ENCODE measurements around the gene CETP.
"Not testable (repeated sequence)": the region's sequence is repeated elsewhere in the genome, so short reads cannot be mapped to it uniquely, and the experiment has no call there.

CETP gene

DNA sequence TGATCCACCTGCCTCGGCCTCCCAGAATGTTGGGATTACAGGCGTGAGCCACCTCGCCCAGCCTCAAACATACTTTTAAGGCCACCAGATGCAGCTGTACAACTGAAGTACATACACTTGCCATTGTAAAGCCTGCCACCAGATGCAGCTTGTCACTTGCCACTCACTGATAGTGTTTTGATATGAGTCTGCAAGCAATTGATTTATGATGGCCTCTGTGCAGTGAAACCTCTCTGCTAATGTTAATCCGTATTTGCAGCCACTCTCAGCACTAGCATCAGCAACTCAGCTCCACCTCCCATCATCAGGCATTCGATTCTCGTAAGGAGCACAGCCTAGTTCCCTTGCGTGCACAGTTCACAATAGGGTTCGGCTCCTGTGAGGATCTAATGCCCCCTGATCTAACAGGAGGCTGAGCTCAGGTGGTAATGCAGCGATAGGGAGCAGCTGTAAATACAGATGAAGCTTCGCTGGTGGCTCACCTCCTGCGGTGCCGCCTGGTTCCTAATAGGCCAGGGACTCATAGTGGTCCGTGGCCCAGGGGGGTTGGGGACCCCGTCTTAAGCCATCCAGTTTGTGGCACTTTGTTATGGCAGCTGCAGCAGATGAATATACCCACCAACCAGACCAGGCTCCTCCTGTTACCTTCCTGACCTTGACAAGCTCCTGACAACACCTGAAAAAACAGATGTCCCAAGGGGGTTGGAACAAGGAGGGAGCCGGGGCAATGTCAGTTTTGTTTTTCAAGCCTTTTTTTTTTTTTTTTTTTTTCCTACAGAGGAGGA is 31.1 kb upstream of the CETP start:
- no peak for DNase-seq (ENCODE audit: low read depth in 2 of 2)

DNA sequence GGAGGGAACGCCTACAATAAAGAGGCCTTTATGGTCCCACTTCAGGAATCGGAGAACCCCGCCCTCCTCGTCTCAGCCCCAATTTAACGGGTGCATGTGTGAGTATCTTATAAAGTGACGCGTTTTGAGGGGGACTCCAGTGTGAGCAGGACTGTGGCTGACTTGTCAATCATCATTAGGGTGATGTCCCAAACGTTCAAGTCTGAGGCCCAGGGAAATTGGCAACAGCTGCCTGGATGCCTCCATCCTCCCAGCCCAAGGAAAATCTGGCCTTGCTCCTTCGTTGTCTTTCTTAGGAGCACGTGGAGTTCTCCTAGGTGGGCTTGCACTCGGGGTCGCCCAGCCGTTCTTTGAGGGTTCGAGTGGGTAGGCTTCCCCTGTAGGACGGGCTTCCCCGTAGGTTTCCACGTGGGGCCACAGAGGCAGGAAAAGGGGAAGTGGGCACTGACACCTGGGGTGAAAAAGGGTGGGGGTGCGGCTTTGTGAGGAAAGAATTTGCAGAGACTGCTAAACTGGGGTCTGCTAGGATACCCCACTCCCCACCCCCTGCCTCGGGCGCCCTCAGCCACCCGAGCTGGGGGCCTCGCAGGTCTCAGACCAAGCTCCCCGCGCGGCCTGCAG is 30.4 kb upstream of the CETP start:
- DNase-seq (ENCODE audit: low read depth in 2 of 2) = no peak
- H3K4me3 ChIP-seq (replicated peaks in 1 of 2; ENCODE audit: low read depth in 2 of 2, low read length in 2 of 2) = peak overlapping the region; percentile 30 to 35
- TF ChIP-seq, protein P1, sequence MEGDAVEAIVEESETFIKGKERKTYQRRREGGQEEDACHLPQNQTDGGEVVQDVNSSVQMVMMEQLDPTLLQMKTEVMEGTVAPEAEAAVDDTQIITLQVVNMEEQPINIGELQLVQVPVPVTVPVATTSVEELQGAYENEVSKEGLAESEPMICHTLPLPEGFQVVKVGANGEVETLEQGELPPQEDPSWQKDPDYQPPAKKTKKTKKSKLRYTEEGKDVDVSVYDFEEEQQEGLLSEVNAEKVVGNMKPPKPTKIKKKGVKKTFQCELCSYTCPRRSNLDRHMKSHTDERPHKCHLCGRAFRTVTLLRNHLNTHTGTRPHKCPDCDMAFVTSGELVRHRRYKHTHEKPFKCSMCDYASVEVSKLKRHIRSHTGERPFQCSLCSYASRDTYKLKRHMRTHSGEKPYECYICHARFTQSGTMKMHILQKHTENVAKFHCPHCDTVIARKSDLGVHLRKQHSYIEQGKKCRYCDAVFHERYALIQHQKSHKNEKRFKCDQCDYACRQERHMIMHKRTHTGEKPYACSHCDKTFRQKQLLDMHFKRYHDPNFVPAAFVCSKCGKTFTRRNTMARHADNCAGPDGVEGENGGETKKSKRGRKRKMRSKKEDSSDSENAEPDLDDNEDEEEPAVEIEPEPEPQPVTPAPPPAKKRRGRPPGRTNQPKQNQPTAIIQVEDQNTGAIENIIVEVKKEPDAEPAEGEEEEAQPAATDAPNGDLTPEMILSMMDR (IDR thresholded peaks at IDR 0.05; ENCODE audit: low read depth, low read length) = no peak

More for the DNA sequence above, 31.1 kb upstream of the CETP start:
- no peak overlapping the region for H3K4me3 ChIP-seq (replicated peaks in 1 of 2; ENCODE audit: low read depth in 2 of 2, low read length in 2 of 2)
- TF ChIP-seq, protein P1 (IDR thresholded peaks at IDR 0.05; ENCODE audit: low read depth, low read length) = no peak

DNA sequence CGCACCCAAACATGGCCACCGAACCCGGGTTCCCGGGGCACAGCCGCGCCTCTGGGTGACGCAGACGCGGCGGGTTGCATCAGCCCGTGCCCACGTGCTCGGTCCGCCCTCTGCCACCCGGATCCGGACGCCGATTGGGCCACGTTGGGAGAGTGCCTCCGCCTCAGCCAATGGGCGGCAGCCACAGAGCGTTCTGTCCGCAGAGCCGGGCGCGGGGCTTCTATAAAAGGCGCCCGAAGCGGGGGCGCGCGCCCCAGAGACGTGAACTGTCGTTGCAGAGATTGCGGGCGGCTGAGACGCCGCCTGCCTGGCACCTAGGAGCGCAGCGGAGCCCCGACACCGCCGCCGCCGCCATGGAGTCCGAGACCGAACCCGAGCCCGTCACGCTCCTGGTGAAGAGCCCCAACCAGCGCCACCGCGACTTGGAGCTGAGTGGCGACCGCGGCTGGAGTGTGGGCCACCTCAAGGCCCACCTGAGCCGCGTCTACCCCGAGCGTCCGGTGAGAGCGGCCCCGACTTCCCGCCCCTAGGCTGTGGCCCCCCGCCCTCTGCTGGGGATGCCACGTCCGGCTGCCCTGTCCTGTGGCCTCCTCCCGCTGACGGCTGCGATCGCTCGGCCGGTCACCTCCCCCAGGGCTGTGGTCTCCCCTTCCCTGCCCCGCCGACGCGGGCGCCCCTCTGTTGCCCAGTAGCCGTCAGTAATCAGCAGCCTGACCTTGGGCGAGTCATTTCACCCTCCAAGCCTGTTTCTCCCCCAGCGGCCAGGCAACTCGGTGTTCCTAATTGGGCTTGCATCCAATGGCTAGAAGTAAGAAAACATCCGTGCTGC is 29.6 kb upstream of the CETP start, which contains the start of gene HERPUD1:
Gene HERPUD1, plus strand, starts transcription at position 251 of the 829 bp plus-strand sequence. Its CDS starts 103 bp downstream, at position 354.
- peak within 1 kb of the TSS; percentile 96 to 98 for H3K4me3 ChIP-seq (replicated peaks in 1 of 2; ENCODE audit: low read depth in 2 of 2, low read length in 2 of 2)
- TF ChIP-seq, protein P1 (IDR thresholded peaks at IDR 0.05; ENCODE audit: low read depth, low read length) = peak; percentile 2
- peak; percentile 98 to 99 for DNase-seq (ENCODE audit: low read depth in 2 of 2)

DNA sequence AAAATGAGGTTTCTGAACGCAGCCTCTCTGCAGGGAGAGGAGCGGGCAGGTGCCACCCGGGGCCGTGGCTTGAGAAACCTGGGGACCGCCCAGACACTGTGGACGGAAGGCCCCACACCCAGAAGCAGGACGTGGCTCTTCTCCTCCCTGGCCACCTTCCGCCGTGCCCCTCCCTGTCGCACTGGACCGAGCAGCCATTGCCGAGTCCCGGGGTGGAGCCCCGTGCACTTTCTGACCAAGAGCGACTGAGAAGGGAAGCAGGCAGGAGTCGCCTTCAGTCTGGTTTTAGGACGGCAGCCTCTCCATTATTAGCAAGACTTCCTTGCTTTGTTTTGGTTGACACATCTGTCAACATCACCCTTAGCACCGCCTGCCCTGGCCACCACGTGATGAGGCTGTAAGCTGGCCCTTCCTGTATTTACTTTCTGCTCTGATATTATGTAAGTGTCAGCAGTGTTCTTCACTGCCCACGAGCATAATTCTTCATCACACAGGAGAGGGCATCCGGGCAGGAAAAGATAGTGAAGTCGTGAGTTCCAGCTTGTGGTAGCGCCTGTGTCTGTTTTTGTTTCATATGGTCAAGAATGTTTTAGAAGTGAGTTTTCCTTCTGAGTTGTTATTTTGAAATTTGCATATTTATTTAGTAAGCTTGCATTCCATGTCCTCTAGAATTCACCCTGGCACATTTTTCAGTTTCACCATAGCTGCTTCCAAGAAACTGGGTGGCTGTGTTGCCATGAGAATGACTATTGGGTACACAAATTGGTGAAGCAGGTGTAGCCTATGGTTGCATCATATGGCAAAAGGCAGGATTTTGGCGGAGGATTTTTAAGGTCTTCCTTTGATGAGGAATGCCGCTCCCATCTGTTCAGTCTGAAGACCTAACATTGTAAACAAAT is 28.8 kb upstream of the CETP start:
- peak; percentile 84 to 86 for DNase-seq (ENCODE audit: low read depth in 2 of 2)
- H3K4me3 ChIP-seq (replicated peaks in 1 of 2; ENCODE audit: low read depth in 2 of 2, low read length in 2 of 2) = peak overlapping the region; percentile 96 to 98
- TF ChIP-seq, protein P1 (IDR thresholded peaks at IDR 0.05; ENCODE audit: low read depth, low read length) = no peak

DNA sequence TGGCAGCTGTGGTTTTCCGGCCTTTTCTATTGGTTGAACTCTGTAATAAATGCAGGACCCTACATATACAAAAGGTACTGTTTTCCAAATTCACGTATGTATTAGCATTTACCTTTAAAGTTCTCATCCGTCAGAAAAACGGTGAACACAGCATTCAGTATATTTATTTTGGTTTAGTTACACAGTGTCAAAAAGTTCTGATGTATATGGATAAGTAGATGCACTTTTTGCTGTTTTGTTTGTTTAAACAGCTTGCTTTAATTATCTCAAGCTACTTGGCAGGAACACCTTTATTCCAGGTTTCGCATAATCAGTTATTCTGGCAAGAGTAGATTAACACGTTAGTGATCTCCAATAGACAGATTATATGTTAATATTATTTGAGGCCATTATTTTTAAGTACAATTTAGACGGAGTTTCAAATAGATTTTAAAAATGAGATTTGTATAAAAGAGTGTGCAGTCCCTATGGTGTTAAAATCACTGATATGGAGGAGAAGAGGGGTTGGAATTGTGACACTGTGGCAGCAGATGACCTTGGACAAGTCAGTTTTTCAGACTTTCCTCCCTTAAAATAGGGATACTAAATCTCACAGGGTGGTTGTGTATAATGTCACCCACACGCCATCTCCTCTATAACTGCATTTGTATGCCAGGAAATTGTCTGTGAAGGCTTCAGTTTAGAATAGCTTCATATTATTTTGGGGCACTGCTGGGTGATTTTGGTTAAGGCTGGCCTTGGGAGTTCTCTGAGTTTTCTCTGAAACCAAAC is 27.7 kb upstream of the CETP start:
- DNase-seq (ENCODE audit: low read depth in 2 of 2) = no peak
- peak overlapping the region; percentile 96 to 98 for H3K4me3 ChIP-seq (replicated peaks in 1 of 2; ENCODE audit: low read depth in 2 of 2, low read length in 2 of 2)
- TF ChIP-seq, protein P1 (IDR thresholded peaks at IDR 0.05; ENCODE audit: low read depth, low read length) = no peak

DNA sequence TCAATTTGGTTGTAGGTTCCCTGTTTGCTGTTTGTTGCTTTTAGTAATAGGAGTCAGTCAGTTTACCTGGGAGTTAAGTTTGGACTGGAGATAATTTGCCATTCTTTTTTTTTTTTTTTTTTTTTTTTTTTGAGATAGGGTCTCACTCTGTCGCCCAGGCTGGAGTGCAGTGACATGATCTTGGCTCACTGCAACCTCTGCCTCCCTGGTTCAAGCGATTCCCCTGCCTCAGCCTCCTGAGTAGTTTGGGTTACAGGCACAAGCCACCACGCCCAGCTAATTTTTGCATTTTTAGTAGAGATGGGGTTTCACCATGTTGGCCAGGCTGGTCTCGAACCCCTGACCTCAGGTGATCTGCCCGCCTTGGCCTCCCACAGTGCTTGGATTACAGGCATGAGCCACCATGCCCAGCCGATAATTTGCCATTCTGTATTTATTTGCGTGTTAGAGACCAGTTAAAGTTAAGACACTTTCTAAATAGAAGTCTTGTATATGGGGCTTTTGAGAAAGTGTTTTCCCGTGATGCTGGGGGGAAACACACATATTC is 27.1 kb upstream of the CETP start:
- not testable (repeated sequence) for DNase-seq (ENCODE audit: low read depth in 2 of 2)
- peak overlapping the region; percentile 96 to 98 for H3K4me3 ChIP-seq (replicated peaks in 1 of 2; ENCODE audit: low read depth in 2 of 2, low read length in 2 of 2)
